ENCODE data around the gene SLK.

The SLK gene

DNA sequence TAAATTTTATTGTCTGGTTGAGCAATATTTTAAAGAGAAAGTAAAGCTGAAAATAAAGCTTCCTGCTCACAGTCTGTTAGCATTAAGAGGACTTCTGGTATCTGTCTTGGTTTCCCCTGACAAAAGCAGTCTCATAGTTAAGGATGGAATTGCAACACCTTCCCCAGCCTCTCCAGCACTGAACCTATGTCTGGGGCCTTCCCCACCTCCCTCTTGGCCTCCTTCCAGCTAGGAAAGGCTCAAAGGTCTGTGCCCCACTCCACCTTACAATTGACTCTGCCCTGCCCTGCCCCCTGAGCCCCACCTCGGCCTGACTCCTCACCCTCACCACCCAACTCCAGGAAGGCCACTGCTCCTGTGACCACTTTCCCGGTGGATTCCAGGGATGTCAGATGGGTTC is 85.5 kb downstream of the SLK start:
- no peak for DNase-seq (ENCODE audit: low read depth, low spot score)

DNA sequence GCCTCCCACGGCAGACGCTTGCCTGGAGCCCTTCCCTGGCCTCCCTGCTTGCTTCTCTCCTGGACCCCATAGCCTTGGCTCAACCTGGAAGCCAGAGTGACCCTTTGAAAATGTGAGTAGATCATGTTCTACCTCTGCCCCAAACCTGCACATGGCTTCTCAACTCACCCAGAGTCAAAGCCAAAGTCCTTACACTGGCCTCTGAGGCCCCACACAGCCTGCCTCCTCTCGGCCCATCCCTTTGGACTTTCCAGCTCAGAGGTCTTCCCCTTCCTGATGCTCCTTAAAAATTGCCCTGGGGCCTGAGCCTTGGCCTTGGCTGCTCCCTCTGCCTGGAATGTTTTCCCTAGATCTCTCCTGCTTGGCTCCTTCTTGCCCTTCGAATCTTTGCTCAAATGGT is 86.3 kb downstream of the SLK start:
- DNase-seq (ENCODE audit: low read depth, low spot score) = no peak

DNA sequence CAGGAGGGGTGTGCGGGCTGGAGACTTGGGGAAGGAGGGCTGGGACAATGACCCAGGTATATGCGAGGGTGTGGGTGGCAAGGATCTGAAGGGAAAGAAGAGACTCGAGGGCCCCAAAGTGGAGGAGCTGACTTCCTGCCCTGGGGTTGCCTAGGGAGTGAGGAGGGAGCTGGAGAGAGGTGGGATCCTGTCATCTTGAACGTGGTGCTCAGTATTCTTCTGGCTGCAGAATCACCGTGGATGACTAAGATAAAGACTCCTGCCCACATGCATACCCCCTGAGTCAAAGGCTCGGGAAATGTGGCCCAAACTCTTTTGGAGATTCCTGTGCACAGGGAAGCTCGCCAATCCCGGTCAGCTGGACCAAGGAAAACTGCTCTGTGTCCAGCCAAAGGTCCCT is 87.5 kb downstream of the SLK start:
- no peak for DNase-seq (ENCODE audit: low read depth, low spot score)

DNA sequence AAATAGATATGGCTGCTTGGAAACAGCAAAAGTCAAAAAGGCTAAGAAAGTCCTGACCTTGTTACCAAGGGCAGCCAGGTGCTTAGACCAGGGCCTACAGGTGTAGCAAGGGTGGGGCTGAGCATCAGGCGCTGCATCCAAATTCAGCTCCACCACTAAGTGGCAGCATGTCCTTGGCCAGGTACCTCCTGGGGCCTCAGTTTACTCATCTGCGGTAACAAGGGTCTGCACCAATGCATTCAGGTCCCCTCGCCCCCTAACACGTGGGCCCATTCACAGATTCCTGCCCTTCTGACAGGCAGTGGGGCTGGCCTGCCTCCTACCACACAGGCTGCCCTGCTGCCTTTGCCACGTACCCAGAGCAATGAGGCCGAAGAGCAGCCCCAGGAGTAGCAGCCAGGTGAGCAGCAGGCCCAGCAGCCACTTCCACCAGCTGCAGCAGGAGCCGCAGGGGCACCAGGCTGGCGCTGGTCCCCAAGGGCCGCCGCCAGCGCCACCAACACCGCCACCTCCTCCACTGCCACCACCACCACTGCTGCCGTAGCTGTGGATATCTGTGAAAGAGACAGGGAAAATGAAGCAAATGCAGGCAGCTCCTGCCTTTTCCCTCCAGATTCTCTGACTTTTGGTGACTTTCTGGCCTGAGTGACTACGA is 89.8 kb downstream of the SLK start:
- DNase-seq (ENCODE audit: low read depth, low spot score) = no peak

DNA sequence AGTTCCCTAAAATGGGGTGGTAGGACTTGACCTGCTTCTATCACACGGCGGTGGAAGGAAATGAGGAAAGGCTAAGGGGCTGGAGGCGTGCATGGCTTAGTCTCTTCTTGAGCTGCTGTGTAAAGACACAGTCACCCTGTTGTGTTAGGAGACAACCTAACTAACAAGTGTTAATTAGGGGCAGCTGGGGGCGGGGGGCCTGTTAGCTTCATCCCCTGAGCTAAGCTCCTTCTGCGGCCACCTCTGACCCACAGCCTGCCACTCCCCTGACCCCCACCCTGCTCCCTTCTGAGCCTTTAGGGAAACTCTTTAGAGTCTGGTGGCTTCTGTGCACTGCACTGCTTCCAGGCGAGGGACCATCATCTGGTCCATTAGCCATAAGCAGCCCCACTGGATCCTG is 90.8 kb downstream of the SLK start:
- DNase-seq (ENCODE audit: low read depth, low spot score) = no peak

DNA sequence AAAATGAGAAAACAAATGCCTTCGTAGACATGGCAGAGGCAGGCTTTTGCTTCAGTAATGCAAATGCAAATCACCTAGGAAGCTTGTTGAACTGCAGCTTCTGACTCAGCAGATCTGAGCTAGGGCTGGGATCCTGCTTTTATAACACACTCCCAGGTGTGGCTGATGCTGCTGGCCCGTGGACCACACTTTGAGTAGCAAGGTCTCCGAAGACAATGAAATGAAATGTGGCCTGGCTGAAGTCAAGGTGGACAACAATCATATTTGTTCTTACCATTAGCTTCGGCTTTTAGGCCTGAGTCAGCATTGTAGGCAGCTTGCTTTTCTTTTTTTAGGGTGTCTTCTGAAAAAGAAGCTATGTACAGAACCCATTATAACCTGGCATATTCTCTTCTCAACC is 92.4 kb downstream of the SLK start:
- no peak for DNase-seq (ENCODE audit: low read depth, low spot score)

DNA sequence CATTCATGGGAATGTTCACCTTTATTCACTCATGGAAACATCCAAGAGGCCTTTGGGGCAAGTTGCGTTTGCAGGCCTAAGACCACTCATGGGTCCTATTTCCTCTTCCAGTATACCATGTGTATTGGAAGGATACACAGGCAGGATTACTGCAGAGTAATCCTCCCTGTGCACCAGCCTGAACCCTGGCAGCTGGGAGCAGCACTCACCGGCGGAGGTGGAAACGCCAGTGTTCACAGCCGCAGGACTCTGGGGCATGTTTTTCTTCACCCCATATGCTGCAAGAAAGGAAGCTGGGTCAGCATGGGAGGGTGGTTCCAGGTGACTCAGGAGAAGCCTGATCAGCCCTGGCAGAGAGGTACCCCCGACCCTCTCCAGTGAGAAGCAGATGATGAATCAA is 94.3 kb downstream of the SLK start:
- no peak for DNase-seq (ENCODE audit: low read depth, low spot score)

DNA sequence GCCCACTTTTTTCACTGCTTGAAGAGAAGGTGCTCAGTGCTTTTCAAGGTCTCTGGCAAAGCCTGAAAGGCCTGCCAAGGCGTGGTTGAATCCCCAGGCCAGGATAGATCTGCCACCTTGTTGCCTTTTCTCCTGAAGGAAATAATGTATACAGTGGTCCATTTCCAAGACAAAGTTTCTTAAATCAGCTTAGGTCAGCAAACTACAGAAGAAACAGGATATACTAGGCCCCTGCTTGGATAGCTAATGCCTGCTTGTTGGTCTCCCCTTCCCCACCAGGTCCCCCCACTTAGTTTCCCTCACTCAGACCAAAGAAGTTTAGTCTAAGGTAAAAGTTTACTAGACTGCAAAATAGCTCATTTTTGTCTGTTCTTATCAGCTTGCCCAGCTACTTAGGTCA is 98.8 kb downstream of the SLK start:
- DNase-seq (ENCODE audit: low read depth, low spot score) = no peak

DNA sequence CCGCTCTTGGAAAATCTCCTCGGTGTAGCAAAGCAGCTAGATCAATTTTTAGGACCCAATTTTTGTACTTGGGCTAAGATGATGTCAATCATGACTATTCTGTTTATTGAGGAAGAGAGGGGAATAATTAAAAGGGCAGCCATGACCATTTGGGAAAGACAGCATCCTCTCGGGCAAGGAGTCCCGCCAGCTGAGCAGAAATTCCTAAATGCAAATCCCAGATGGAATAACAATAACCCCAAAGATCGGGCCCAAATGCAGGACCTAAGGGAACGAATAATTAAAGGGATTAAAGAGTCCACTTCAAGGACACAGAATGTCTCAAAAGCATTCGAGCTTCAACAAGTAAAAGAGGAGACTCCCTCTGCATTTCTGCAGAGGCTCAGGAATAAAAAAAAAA is 100.0 kb downstream of the SLK start:
- no peak for DNase-seq (ENCODE audit: low read depth, low spot score)

DNA sequence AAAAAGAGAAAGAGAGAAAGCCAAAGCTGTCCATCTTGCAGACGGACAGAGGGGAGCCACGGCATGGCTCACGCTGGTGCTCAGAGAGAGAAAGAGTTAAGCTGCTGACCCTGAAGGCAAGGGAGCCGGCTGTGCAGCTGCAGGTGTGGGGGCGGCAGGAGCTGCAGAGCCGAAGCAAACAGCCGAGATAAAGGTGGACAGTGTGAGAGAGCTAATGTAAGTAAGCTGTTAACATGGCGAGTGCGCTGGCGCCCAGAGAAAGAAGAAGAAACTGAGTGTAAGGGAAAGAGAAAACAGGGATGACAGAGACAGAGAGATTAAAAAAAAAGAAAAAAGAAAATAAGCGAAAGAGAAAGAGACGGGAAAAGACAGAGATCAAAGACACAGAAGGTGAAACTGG is 100.6 kb downstream of the SLK start:
- no peak for DNase-seq (ENCODE audit: low read depth, low spot score)

DNA sequence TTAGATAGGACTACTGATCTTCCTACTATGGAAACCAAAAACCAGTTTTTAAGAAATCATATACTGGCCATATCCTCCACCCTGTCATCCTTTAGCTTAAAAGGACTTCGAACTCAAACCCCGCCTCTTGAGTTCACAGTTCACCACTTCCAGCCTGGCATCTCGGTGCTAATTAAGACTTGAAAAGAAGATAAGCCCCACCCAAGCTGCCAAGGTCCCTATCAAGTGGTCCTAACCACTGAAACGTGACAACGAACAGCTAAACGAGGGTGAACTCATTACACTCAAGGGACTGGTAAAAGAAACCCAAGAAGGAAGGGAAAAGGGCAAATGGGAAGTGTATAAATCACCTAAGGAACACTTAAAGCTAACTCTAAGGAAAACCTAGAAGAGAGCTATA is 102.7 kb downstream of the SLK start:
- DNase-seq (ENCODE audit: low read depth, low spot score) = no peak

DNA sequence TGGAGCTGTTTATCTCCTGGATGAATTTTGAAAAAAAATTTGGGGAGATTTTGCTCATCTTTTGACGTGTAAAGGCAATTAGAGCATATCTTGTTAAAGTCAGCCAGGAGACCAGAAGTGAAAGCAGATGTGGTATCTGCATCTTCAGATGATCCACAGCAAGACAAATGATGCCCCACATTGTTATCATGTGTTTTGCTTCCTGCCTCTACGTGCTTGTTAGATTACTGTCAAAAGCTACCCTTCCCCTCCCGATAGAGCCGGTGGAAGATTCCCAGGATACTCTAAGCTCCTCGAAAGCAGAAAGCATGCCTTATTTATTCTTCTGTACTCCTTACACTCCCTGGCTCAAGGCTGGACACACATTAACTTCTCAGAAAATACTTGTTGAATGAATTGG is 105.8 kb downstream of the SLK start:
- no peak for DNase-seq (ENCODE audit: low read depth, low spot score)

DNA sequence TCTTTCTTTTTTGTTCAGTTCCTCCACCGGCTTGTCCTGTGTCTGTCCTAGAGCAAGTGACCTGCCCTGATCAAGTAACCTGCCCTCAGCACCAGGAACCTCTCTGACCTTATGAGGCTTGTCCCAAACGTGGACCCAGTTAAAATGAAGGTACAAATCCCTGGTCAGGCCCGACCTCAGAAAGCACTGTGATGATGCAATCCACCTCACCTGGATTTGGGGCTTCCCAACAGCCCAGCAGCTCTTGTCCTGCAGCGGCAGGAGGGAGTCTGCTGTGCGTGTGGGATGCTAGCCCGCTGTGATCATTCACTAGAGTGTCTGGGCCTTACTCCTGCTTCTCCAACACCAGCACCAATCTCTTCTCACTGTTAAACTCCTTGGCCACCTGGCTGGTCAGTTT is 107.6 kb downstream of the SLK start:
- DNase-seq (ENCODE audit: low read depth, low spot score) = no peak

DNA sequence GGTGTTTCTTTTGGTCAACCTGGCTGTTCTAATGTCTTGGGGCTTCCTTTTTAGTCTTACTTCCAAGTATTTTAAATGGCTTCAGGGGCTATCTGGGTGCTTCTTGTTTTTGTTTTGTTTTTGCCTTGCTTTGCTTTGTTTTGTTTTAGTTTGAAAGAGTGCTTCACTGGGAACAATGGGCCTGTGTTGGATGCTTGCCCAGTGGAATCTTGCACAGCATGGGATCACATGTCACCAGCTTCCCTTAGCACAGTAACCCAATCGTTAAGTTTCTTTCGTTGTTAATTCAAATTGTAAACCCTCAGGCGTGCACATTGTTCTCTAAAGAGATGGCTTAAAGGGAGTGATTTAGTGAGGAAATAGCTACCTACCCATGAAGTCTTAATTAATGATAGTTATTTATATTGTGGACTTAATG is 109.8 kb downstream of the SLK start:
- peak; percentile 61 for DNase-seq (ENCODE audit: low read depth, low spot score)

DNA sequence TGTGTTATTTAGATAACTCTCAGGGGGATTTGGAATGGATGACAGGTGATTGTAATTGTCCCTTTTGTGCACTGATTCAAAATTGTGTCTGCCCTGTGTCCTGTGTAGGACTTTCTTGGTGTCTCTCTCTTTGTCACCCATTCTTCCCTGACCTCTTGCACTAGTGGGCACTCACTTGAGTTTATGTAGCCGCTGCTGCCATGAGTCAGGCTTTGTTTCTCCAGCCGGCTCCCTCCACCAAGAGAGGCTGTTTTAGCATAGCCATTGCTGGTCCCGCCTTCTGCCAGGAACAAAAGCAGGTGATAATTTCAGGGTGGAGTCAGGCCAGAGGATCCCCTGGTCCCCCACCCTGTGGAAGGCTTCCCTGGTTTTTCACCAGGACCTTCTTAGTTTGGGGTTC is 110.3 kb downstream of the SLK start:
- DNase-seq (ENCODE audit: low read depth, low spot score) = no peak

DNA sequence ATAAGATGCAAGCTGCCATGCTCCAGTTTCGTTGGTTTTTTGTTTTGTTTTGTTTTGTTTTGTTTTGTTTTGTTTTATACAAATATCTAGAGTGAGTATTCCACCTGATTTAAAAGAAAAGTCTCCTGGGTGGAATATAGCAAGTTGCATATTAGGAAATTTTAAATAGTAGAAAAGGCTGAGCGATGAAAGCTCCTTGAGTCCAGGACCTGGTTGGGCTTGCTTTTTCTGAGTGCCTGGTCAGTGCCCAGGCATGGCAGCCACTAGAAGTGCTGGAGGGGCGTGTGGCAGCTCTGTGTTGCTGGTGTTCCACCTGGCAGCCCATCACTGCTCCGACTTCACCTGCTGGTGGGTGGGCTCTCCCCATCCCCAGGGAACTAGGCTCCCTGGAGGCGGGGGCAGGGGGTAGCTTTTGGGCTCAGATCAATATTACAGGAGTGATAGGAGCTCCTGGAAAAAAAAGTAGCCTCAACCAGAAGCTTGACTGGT is 110.8 kb downstream of the SLK start:
- no peak for DNase-seq (ENCODE audit: low read depth, low spot score)
